Large intestine (tissue), 3 donors: ENCODE measurements around the gene ARHGEF16. TPM values are rescaled to one million over a fixed set of nuclear protein-coding genes. Genes with fewer than 3 reads are reported as not detected.
A peak's percentile ranks its signal among the peaks of the same experiment; 100 is the strongest.

ENCODE experiments used
- DNase-seq, 2 donors: peaks; one replicate each; pipeline versions ENCODE4 v3.0.0 to v3.0.0-alpha.2; 2013
- H3K27ac ChIP-seq: one replicate; pipeline ENCODE4 v1.5.1; 2013; ENCODE audit warnings: low read length
- H3K27me3 ChIP-seq: 2 replicates; pipeline ENCODE4 v1.6.1; 2013; ENCODE audit warnings: low read length; ENCODE audit not compliant: control insufficient read depth, insufficient read depth
- H3K36me3 ChIP-seq: 2 replicates; pipeline ENCODE4 v1.6.1; 2013; ENCODE audit warnings: low read length; ENCODE audit not compliant: control insufficient read depth, insufficient read depth
- H3K4me1 ChIP-seq: one replicate; pipeline ENCODE4 v1.6.1; 2013; ENCODE audit warnings: low read length; ENCODE audit not compliant: control insufficient read depth, insufficient read depth
- H3K4me3 ChIP-seq: one replicate; pipeline ENCODE4 v1.5.1; 2013; ENCODE audit warnings: low read length
- H3K9me3 ChIP-seq: one replicate; pipeline ENCODE4 v1.6.1; 2013; ENCODE audit warnings: mild to moderate bottlenecking, low read depth, low read length, moderate library complexity; ENCODE audit not compliant: control insufficient read depth
- WGBS: methylation state at CpG from one replicate; pipeline ENCODE4 v1.1.5; 2013; ENCODE audit warnings: low lambda C conversion rate; ENCODE audit not compliant: insufficient coverage; 5-methylcytosine and 5-hydroxymethylcytosine counted together
- polyA plus RNA-seq: library from polyadenylated mRNA; unstranded; fragments of 120-200 nt; gene quantifications from one replicate; pipeline ENCODE4 v1.2.1, GENCODE V29; 2013

The ARHGEF16 gene
- polyA plus RNA-seq, 1 donor = 39.7 TPM

GRCh38 chr1:3495776-3496745, 41.6 kb downstream of the ARHGEF16 start:
- no peak overlapping the region for H3K4me3 ChIP-seq
- no peak for DNase-seq
- peaks cover 1% of the 10 kb centered on the region for H3K4me1 ChIP-seq
- H3K27ac ChIP-seq = no peak overlapping the region
- no peaks in the 10 kb centered on the region for H3K36me3 ChIP-seq
- H3K9me3 ChIP-seq = no peaks in the 10 kb centered on the region
- no peaks in the 10 kb centered on the region for H3K27me3 ChIP-seq
- WGBS = no CpG with 5 or more reads among the region's 36 CpGs

GRCh38 chr1:3496916-3497315, 42.5 kb downstream of the ARHGEF16 start:
- Histone ChIP-seq H3K9me3 (peaks cover 2% of the 10 kb centered on the region), H3K4me1 (no peaks in the 10 kb centered on the region), H3K27me3 (no peaks in the 10 kb centered on the region), H3K36me3 (no peaks in the 10 kb centered on the region), H3K27ac (no peak overlapping the region), H3K4me3 (no peak overlapping the region)
- no CpG with 5 or more reads among the region's 20 CpGs for WGBS
- no peak for DNase-seq

GRCh38 chr1:3497521-3497920, 43.1 kb downstream of the ARHGEF16 start:
- no peak for DNase-seq
- WGBS = no CpG with 5 or more reads among the region's 19 CpGs

GRCh38 chr1:3498246-3498930, 43.9 kb downstream of the ARHGEF16 start:
- Histone ChIP-seq H3K36me3 (no peaks in the 10 kb centered on the region), H3K27me3 (no peaks in the 10 kb centered on the region), H3K4me3 (no peak overlapping the region), H3K4me1 (no peaks in the 10 kb centered on the region), H3K27ac (no peak overlapping the region), H3K9me3 (peaks cover 5% of the 10 kb centered on the region)
- DNase-seq = no peak
- no CpG with 5 or more reads among the region's 26 CpGs for WGBS

More at GRCh38 chr1:3497521-3497920, 43.1 kb downstream of the ARHGEF16 start:
- no peak overlapping the region for H3K4me3 ChIP-seq
- H3K4me1 ChIP-seq = no peaks in the 10 kb centered on the region
- H3K27me3 ChIP-seq = no peaks in the 10 kb centered on the region
- no peak overlapping the region for H3K27ac ChIP-seq
- no peaks in the 10 kb centered on the region for H3K36me3 ChIP-seq
- peaks cover 5% of the 10 kb centered on the region for H3K9me3 ChIP-seq

GRCh38 chr1:3498986-3499385, 44.5 kb downstream of the ARHGEF16 start:
- Histone ChIP-seq H3K4me3 (no peak overlapping the region), H3K4me1 (no peaks in the 10 kb centered on the region), H3K27ac (no peak overlapping the region), H3K36me3 (no peaks in the 10 kb centered on the region), H3K27me3 (no peaks in the 10 kb centered on the region), H3K9me3 (peaks cover 5% of the 10 kb centered on the region)
- WGBS = no CpG with 5 or more reads among the region's 8 CpGs
- DNase-seq = no peak

- no peaks in the 10 kb centered on the region for H3K4me1 ChIP-seq
- H3K4me3 ChIP-seq = no peak overlapping the region
- DNase-seq = no peak
- H3K36me3 ChIP-seq = no peaks in the 10 kb centered on the region
- peaks cover 5% of the 10 kb centered on the region for H3K9me3 ChIP-seq
- no peaks in the 10 kb centered on the region for H3K27me3 ChIP-seq
- no CpG with 5 or more reads among the region's 22 CpGs for WGBS
- no peak overlapping the region for H3K27ac ChIP-seq
These were observed 45.1 kb downstream of the ARHGEF16 start for GRCh38 chr1:3499611-3500010.

GRCh38 chr1:3500265-3500835, 45.9 kb downstream of the ARHGEF16 start:
- WGBS = no CpG with 5 or more reads among the region's 32 CpGs
- H3K4me1 ChIP-seq = no peaks in the 10 kb centered on the region
- no peak overlapping the region for H3K27ac ChIP-seq
- H3K27me3 ChIP-seq = no peaks in the 10 kb centered on the region
- H3K9me3 ChIP-seq = peaks cover 5% of the 10 kb centered on the region
- no peak overlapping the region for H3K4me3 ChIP-seq
- DNase-seq = no peak
- no peaks in the 10 kb centered on the region for H3K36me3 ChIP-seq

GRCh38 chr1:3501437-3501836, 47.0 kb downstream of the ARHGEF16 start:
- H3K9me3 ChIP-seq = peaks cover 5% of the 10 kb centered on the region
- no CpG with 5 or more reads among the region's 17 CpGs for WGBS

GRCh38 chr1:3501856-3502640, 47.6 kb downstream of the ARHGEF16 start:
- no peaks in the 10 kb centered on the region for H3K27me3 ChIP-seq
- no peaks in the 10 kb centered on the region for H3K36me3 ChIP-seq
- no CpG with 5 or more reads among the region's 26 CpGs for WGBS
- H3K4me1 ChIP-seq = no peaks in the 10 kb centered on the region
- H3K4me3 ChIP-seq = no peak overlapping the region
- H3K9me3 ChIP-seq = peaks cover 5% of the 10 kb centered on the region
- DNase-seq = peak; percentile 56 to 59
- H3K27ac ChIP-seq = no peak overlapping the region

More at GRCh38 chr1:3501437-3501836, 47.0 kb downstream of the ARHGEF16 start:
- Histone ChIP-seq H3K4me1 (no peaks in the 10 kb centered on the region), H3K4me3 (no peak overlapping the region), H3K27me3 (no peaks in the 10 kb centered on the region), H3K36me3 (no peaks in the 10 kb centered on the region), H3K27ac (no peak overlapping the region)
- DNase-seq = no peak
